ENCODE data around the gene CYB5B.

DNA sequence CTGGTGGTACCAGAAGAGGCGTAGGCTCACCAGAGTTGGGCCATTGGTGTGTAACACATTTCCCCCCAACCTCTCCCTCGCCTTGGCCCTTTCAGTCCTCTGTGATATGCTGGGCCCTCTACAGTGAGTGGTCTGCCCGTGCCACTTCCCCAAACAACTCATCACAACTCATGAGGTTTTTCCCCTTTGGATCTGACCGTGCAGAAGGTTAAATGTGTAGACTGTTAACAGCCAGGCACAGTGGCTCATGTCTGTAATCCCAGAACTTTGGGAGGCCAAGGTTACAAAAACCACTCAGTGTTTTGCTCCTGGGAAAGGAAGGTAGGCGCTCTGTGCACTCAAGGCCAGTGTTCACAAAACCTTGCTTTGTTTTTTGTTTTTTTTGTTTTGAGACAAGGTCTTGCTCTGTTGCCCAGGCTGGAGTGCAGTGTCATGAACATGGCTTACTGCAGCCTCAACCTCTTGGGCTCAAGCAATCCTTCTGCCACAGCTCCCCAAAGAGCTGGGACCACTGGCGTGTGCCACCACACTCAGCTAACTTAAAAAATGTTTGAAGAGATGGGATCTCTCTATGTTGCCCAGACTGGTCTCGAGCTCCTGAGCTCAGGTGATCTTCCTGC is 11.3 kb upstream of the CYB5B start:
- TF ChIP-seq, protein P1, sequence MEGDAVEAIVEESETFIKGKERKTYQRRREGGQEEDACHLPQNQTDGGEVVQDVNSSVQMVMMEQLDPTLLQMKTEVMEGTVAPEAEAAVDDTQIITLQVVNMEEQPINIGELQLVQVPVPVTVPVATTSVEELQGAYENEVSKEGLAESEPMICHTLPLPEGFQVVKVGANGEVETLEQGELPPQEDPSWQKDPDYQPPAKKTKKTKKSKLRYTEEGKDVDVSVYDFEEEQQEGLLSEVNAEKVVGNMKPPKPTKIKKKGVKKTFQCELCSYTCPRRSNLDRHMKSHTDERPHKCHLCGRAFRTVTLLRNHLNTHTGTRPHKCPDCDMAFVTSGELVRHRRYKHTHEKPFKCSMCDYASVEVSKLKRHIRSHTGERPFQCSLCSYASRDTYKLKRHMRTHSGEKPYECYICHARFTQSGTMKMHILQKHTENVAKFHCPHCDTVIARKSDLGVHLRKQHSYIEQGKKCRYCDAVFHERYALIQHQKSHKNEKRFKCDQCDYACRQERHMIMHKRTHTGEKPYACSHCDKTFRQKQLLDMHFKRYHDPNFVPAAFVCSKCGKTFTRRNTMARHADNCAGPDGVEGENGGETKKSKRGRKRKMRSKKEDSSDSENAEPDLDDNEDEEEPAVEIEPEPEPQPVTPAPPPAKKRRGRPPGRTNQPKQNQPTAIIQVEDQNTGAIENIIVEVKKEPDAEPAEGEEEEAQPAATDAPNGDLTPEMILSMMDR (conservative IDR thresholded peaks at IDR 0.05; ENCODE audit: low read depth, low read length): no peak
- no peak for TF ChIP-seq EZH2 (IDR thresholded peaks at IDR 0.05; ENCODE audit: borderline replicate concordance, low read depth, low read length, poor library complexity, severe bottlenecking)
